Mucosa of rectum (tissue), 2 donors: Measurements from ENCODE around the gene IL26.

Source experiments
- H3K27ac ChIP-seq, 2 donors: one replicate each; pipeline ENCODE4 v1.7.0; 2013; ENCODE audit warnings: inconsistent platforms in 2 of 2, low read depth in 2 of 2, low read length in 2 of 2
- H3K27me3 ChIP-seq, 2 donors: one replicate each; pipeline ENCODE4 v1.7.0; 2013; ENCODE audit warnings: low read length in 2 of 2; ENCODE audit not compliant: control insufficient read depth in 2 of 2, insufficient read depth in 2 of 2
- H3K36me3 ChIP-seq, 2 donors: one replicate each; pipeline ENCODE4 v1.7.0; 2013; ENCODE audit warnings: low read length in 2 of 2; ENCODE audit not compliant: control insufficient read depth in 2 of 2, insufficient read depth in 2 of 2
- H3K4me1 ChIP-seq, 2 donors: one replicate each; pipeline ENCODE4 v1.7.0; 2013; ENCODE audit warnings: low read length in 2 of 2, mild to moderate bottlenecking in 1 of 2; ENCODE audit not compliant: control insufficient read depth in 2 of 2, insufficient read depth in 2 of 2
- H3K4me3 ChIP-seq, 2 donors: one replicate each; pipeline ENCODE4 v1.7.0; 2013; ENCODE audit warnings: low read length in 2 of 2
- H3K9ac ChIP-seq, 2 donors: one replicate each; pipeline ENCODE4 v1.7.0; 2013; ENCODE audit warnings: low read length in 2 of 2, low read depth in 1 of 2, mild to moderate bottlenecking in 1 of 2
- H3K9me3 ChIP-seq, 2 donors: one replicate each; pipeline ENCODE4 v1.7.0; 2013; ENCODE audit warnings: low read length in 2 of 2; ENCODE audit not compliant: control insufficient read depth in 2 of 2
- donor health status: healthy.
- donor health status: Normal muscosa, but diverticular disease.

IL26 gene

DNA sequence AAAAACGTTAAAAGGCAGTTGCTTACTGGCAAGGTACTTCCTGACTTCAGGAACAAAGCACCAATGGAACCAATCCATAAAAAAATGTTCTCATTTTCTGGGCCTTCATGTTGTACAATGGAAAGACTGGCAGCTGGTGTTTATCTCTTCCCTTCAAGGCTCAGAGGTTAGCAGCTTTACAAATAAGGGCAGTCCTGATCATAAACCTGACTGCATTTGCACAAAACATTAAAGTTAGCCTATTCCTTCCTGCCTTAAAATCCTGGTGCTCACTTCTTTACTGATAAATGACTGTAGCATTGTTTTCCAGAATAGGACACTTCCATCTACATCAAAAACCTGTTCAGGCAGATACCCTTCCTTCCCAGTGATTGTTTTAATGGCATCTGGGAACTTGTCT, 19.2 kb downstream of the IL26 start:
- Histone ChIP-seq H3K9me3 (no peaks in the 10 kb centered on the region), H3K4me3 (no peak overlapping the region), H3K36me3 (no peaks in the 10 kb centered on the region), H3K27me3 (peaks cover 0 to 3% of the 10 kb centered on the region in 2 donors), H3K4me1 (no peaks in the 10 kb centered on the region), H3K9ac (no peak overlapping the region), H3K27ac (no peak overlapping the region)

DNA sequence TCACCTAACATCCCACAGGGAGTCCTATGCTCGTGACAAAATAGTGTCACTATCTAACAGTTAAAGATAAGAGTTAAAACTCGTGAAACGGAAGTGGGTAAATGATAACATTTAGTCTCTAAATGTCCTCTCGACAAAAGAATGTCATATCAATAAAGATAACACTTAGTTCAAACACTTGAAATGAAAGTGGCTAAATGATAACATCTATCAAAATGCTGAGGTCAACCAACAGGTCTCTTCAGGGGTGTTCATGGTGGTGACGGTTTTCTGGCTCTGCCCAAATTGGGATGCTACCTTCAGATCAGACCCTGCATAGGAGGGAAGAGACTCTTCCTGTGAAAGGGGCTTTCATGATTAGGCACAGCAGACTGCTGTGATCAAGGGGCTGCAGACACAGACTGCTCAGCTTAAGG, 22.1 kb downstream of the IL26 start:
- Histone ChIP-seq H3K36me3 (no peaks in the 10 kb centered on the region), H3K4me1 (no peaks in the 10 kb centered on the region), H3K9me3 (no peaks in the 10 kb centered on the region)

DNA sequence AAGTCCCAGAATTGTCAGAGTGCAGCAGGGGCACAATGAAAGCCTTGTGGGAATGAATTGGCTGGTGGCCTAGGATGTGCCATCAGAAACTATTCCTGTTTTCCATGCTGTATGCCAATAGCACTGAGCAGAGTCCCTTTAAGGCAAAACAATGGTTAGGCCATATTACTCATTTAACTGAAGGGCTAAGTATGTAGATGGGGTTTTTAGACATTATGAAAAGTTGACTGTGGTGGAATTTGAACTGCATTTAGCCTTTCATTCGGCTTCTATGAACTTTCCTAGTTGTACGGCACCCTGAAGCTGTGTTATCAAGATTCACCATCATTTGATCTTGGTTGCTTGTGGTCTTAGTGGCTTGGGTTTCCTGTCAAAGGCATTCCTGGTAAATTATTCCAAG, 24.8 kb downstream of the IL26 start:
- no peaks in the 10 kb centered on the region for H3K36me3 ChIP-seq
- H3K9me3 ChIP-seq, result no peaks in the 10 kb centered on the region
- H3K27me3 ChIP-seq, result no peaks in the 10 kb centered on the region
- H3K4me1 ChIP-seq, result no peaks in the 10 kb centered on the region
- no peak overlapping the region for H3K27ac ChIP-seq
- no peak overlapping the region for H3K4me3 ChIP-seq
- H3K9ac ChIP-seq, result no peak overlapping the region

More for the DNA sequence above, 22.1 kb downstream of the IL26 start:
- Histone ChIP-seq H3K9ac (no peak overlapping the region), H3K4me3 (no peak overlapping the region), H3K27ac (no peak overlapping the region), H3K27me3 (peaks cover 0 to 3% of the 10 kb centered on the region in 2 donors)

DNA sequence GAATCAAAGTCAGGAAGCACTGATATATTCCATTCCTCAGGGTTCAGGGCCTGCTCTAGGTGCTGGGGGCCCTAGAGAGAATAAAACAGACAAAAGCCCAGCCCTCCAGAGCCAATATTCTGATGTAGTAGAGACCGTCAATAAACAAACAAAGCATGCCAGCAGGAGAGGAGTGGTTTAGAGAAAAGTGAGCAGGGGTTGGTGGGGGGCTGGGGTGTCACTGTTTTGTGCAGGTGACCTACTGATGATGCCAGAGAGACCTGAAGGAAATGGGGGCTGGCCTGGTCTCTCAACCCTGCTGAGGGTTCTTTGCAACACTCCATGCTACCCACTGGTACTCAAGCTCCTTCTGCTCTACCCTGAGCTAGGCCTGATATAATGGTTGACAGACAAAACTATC, 26.5 kb downstream of the IL26 start:
- no peak overlapping the region for H3K27ac ChIP-seq
- H3K27me3 ChIP-seq, result no peaks in the 10 kb centered on the region
- no peaks in the 10 kb centered on the region for H3K4me1 ChIP-seq
- no peak overlapping the region for H3K4me3 ChIP-seq
- no peak overlapping the region for H3K9ac ChIP-seq
- H3K36me3 ChIP-seq, result no peaks in the 10 kb centered on the region
- no peaks in the 10 kb centered on the region for H3K9me3 ChIP-seq

DNA sequence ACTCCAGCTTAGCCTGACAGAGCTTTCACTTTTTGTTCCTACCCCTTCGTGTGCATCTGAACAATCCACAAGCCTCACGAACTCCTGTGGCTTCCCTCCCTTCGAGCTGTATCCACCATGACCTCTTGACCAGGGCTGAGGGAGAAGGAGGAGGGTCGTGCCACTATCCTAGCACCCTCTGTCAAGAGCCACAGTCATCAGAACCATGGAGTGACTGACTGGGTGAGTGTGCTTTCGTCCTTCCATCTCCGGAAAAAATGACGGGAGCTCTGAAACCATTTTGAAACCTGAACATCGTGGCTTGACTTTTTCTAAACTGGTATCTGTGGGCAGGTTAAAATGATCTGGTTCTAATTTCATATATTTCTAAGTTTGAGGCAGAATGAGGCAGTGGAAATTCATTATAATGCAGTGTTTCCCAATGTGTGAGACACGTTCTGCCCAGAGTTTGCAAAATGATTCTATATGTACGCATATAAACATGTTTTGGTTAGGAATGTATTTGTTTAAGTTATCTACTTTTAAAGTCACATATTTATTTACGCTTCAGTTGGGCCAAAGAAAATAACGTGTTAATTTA, 27.0 kb downstream of the IL26 start:
- no peak overlapping the region for H3K27ac ChIP-seq
- H3K4me3 ChIP-seq, result no peak overlapping the region
- no peaks in the 10 kb centered on the region for H3K36me3 ChIP-seq
- H3K9ac ChIP-seq, result no peak overlapping the region
- no peaks in the 10 kb centered on the region for H3K4me1 ChIP-seq
- no peaks in the 10 kb centered on the region for H3K9me3 ChIP-seq
- no peaks in the 10 kb centered on the region for H3K27me3 ChIP-seq

DNA sequence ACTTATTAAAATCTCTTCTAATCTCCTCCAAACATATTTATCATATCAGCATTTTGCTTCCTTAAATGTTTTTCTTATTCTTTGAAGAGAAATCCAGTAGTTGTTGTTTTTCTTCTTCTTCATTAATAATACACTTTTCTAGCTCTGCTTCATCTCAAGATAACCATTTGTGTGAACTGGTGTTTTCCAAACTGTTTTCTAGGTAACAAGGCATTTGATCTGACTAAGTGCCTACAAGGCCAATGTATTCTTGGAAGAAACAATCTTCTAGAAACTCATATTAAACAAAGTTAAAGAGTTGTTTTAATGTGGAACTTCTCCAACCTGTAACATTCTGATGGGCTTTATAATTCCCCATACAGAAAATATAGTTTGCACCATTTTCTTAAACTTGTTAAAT, 35.3 kb downstream of the IL26 start:
- Histone ChIP-seq H3K9me3 (no peaks in the 10 kb centered on the region), H3K27ac (no peak overlapping the region), H3K4me3 (no peak overlapping the region), H3K4me1 (no peaks in the 10 kb centered on the region), H3K27me3 (no peaks in the 10 kb centered on the region), H3K9ac (no peak overlapping the region), H3K36me3 (no peaks in the 10 kb centered on the region)

DNA sequence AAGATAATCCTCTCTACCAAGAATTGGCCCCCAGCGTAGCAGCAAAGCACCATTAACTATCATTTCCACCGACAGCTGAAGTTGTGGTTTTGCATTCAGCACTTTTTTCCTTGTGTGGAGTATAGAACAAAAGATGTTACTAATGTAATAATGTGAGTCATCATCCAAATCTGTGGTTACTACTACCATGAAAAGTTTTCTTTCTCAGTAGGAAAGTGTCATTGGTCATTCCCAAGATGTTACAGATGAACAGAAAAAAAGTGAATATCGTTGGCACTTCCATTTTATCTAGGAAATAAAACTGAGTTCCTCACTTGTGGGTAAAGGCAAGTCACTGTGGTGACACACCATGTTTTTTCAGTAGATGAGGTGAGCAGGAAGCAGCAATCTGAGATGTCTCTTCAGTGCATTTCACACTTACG, 35.8 kb downstream of the IL26 start:
- Histone ChIP-seq H3K27ac (no peak overlapping the region), H3K36me3 (no peaks in the 10 kb centered on the region), H3K9me3 (no peaks in the 10 kb centered on the region), H3K27me3 (no peaks in the 10 kb centered on the region), H3K4me1 (no peaks in the 10 kb centered on the region), H3K9ac (no peak overlapping the region), H3K4me3 (no peak overlapping the region)

DNA sequence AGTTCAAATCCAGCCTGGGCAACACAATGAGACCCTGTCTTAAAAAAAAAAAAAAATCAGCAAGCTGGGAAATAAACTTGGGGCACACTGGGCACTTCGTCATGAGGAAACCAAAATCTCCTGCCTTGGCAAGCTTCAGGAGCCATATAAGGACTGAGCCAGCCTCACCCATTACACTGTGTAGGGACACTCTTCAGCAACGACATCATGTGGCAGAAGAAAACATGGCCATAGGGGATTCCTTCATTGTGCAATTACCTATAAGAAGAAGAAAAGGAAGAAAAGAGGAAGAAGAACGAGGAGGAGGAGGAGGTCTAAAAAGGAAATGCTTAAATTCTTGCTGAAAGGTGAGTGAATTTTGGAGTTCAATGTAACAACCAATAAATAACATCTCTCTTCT, 40.0 kb downstream of the IL26 start:
- H3K9ac ChIP-seq, result no peak overlapping the region
- no peaks in the 10 kb centered on the region for H3K4me1 ChIP-seq
- H3K27me3 ChIP-seq, result no peaks in the 10 kb centered on the region
- H3K9me3 ChIP-seq, result no peaks in the 10 kb centered on the region
- H3K27ac ChIP-seq, result no peak overlapping the region
- H3K36me3 ChIP-seq, result no peaks in the 10 kb centered on the region
- no peak overlapping the region for H3K4me3 ChIP-seq

DNA sequence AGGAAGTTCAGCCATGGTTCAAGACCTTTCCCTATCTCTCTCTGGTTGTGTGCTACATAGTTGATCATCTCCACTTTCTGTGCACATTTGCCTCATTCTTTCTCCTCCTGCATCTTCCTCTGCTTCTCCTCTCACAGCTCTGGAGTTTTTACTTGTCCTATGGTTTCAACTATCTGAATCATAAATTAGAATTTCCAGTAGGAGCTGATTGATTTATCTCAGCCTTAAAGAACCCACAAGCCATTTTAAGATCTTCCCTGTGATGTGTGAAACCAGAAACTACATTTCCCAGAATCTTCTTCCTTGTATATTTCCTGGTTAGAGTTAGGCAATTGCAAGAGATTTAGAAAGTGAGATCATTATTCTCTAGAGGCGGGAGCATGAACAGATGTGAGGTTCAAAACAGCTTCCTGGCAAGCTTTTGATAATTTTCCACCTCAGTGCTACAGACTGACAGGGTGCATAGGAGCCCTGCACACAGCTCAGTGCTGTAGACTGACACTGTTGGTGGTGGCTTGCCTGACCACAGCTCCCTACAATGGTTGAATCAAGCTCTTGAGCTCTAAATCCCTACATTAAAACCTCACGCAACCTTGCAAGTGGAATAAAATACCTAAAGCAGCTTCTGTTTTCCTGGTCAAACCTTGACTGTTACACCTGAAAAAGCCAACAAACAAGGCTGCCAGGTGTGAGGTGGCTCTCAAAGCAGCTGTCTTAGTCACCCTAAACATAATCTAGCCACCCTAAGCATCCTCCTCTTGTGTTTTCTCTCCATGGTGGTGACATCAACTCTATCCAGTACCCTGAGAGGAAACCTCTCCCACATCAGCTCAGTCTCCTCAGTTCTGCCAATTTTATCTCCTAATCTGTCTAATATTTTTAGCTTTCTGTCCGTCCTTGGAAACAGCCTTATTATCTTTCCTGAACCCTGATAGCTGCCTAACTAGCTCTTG, 44.5 kb downstream of the IL26 start:
- H3K27ac ChIP-seq, result no peak overlapping the region

DNA sequence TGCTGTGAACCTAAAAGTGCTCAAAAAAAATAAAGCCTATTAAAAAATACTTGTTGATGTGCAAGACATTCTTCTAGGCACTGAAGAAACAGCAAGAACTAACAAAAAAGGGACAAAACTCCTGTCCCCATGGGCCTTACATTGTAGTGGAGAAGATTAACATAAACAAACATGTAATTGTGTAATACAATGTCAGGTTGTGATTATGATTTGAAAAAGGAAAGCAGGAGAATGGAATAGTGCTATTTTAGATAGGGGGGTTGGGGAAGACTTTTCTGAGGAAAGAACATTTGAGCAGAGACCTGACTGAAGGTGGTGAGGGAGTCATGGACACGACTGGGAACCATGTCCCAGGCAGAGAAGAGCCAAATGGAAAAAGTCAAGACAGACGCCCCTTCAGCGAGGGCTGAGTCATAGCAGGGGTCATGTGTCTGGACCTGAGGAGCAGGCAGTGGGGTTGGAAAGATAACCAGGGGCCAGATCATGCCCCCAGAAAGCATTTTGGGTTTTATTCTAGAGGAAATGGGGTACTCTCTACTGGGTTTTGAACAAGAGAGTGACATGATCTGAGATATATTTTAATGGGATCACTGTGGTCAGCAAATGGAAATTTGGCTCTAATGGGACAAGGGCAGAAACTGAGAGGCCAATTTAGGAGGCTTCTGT, 46.7 kb downstream of the IL26 start:
- Histone ChIP-seq H3K27ac (no peak overlapping the region), H3K9me3 (no peaks in the 10 kb centered on the region), H3K4me1 (no peaks in the 10 kb centered on the region), H3K9ac (no peak overlapping the region), H3K36me3 (no peaks in the 10 kb centered on the region), H3K4me3 (no peak overlapping the region), H3K27me3 (no peaks in the 10 kb centered on the region)

More for the DNA sequence above, 44.5 kb downstream of the IL26 start:
- H3K36me3 ChIP-seq, result no peaks in the 10 kb centered on the region
- H3K4me3 ChIP-seq, result no peak overlapping the region
- H3K9me3 ChIP-seq, result no peaks in the 10 kb centered on the region
- no peaks in the 10 kb centered on the region for H3K4me1 ChIP-seq
- H3K9ac ChIP-seq, result no peak overlapping the region
- H3K27me3 ChIP-seq, result no peaks in the 10 kb centered on the region
